Adipose tissue (tissue), 3 donors: ENCODE measurements around the gene CCRL2. TPM values are rescaled to one million over a fixed set of nuclear protein-coding genes. Genes with fewer than 3 reads are reported as not detected.
"Not testable (repeated sequence)": the region's sequence is repeated elsewhere in the genome, so short reads cannot be mapped to it uniquely, and the experiment has no call there.

Source experiments
- H3K27ac ChIP-seq: one replicate; pipeline ENCODE4 v1.5.1; 2013; ENCODE audit warnings: low read depth, low read length
- WGBS, 3 donors: extraction: QIAGEN DNeasy Blood & Tissue Kit; methylation state at CpG; one replicate each; pipeline ENCODE4 v1.1.7; 2013; 5-methylcytosine and 5-hydroxymethylcytosine counted together
- polyA plus RNA-seq, 3 donors: library from polyadenylated mRNA; stranded (reverse); fragments of 200-250 nt; gene quantifications; one replicate each; pipeline ENCODE4 v1.2.3, GENCODE V29; 2013
- donor health status: healthy with polysubstance abuse.
- donor health status: Bipolar disorder and iron deficiency.
- donor health status: healthy.

The CCRL2 gene
- polyA plus RNA-seq, 3 donors = 0.67 to 5.5 (median 2.0) TPM

- no peak overlapping the region for H3K27ac ChIP-seq
- 66 to 74% (median 74%) methylated on average over 2 of the region's 2 CpGs for WGBS, 3 donors
Observed at GRCh38 chr3:46375218-46375617, 31.8 kb upstream of the CCRL2 start.

GRCh38 chr3:46375814-46376213 lies 31.2 kb upstream of the CCRL2 start:
- WGBS, 3 donors = 18 to 21% (median 21%) methylated on average over 2 of the region's 2 CpGs

GRCh38 chr3:46378426-46378942 lies 28.6 kb upstream of the CCRL2 start:
- no peak overlapping the region for H3K27ac ChIP-seq
- 42 to 45% (median 44%) methylated on average over 8 of the region's 8 CpGs for WGBS, 3 donors

More at GRCh38 chr3:46375814-46376213, 31.2 kb upstream of the CCRL2 start:
- H3K27ac ChIP-seq = no peak overlapping the region

GRCh38 chr3:46380471-46381221 lies 26.4 kb upstream of the CCRL2 start:
- no peak overlapping the region for H3K27ac ChIP-seq
- 78 to 83% (median 83%) methylated on average over 8 of the region's 8 CpGs for WGBS, 3 donors

GRCh38 chr3:46381625-46382024 lies 25.4 kb upstream of the CCRL2 start:
- WGBS, 3 donors = 48 to 79% (median 60%) methylated on average over 3 of the region's 3 CpGs
- no peak overlapping the region for H3K27ac ChIP-seq

- WGBS, 3 donors = 52 to 59% (median 54%) methylated on average over 6 of the region's 6 CpGs
- H3K27ac ChIP-seq = no peak overlapping the region
Observed at GRCh38 chr3:46383211-46383950, 23.7 kb upstream of the CCRL2 start.

- WGBS, 3 donors = 53 to 58% (median 56%) methylated on average over 5 of the region's 5 CpGs
- H3K27ac ChIP-seq = no peak overlapping the region
Observed at GRCh38 chr3:46383951-46384330, 23.1 kb upstream of the CCRL2 start.

- WGBS, 3 donors = 18 to 39% (median 34%) methylated on average over 4 of the region's 4 CpGs
- no peak overlapping the region for H3K27ac ChIP-seq
Observed at GRCh38 chr3:46386205-46386604, 20.9 kb upstream of the CCRL2 start.

- not testable (repeated sequence) for H3K27ac ChIP-seq
- WGBS, 3 donors = 87 to 90% (median 88%) methylated on average over 4 of the region's 4 CpGs
Observed at GRCh38 chr3:46388847-46389246, 18.2 kb upstream of the CCRL2 start.

GRCh38 chr3:46389306-46389705 lies 17.8 kb upstream of the CCRL2 start:
- H3K27ac ChIP-seq = no peak overlapping the region
- 81 to 86% (median 85%) methylated on average over 6 of the region's 6 CpGs for WGBS, 3 donors

GRCh38 chr3:46391526-46391925 lies 15.5 kb upstream of the CCRL2 start:
- WGBS, 3 donors = 85 to 96% (median 94%) methylated on average over 5 of the region's 5 CpGs

GRCh38 chr3:46393011-46393410 lies 14.0 kb upstream of the CCRL2 start:
- no peak overlapping the region for H3K27ac ChIP-seq
- 69 to 86% (median 82%) methylated on average over 2 of the region's 2 CpGs for WGBS, 3 donors

More at GRCh38 chr3:46391526-46391925, 15.5 kb upstream of the CCRL2 start:
- not testable (repeated sequence) for H3K27ac ChIP-seq

GRCh38 chr3:46393554-46394434 lies 13.3 kb upstream of the CCRL2 start:
- no peak overlapping the region for H3K27ac ChIP-seq
- 70 to 75% (median 75%) methylated on average over 8 of the region's 8 CpGs for WGBS, 3 donors

GRCh38 chr3:46395210-46395661 lies 11.8 kb upstream of the CCRL2 start:
- 46 to 80% (median 52%) methylated on average over 6 of the region's 6 CpGs for WGBS, 3 donors

GRCh38 chr3:46395766-46396530 lies 11.1 kb upstream of the CCRL2 start:
- H3K27ac ChIP-seq = no peak overlapping the region
- 51 to 63% (median 52%) methylated on average over 6 of the region's 6 CpGs for WGBS, 3 donors

More at GRCh38 chr3:46395210-46395661, 11.8 kb upstream of the CCRL2 start:
- H3K27ac ChIP-seq = no peak overlapping the region

GRCh38 chr3:46397111-46397510 lies 9.9 kb upstream of the CCRL2 start:
- no peak overlapping the region for H3K27ac ChIP-seq
- 69 to 94% (median 93%) methylated on average over 7 of the region's 7 CpGs for WGBS, 3 donors

- 87 to 96% (median 95%) methylated on average over 6 of the region's 6 CpGs for WGBS, 3 donors
- no peak overlapping the region for H3K27ac ChIP-seq
Observed at GRCh38 chr3:46398186-46398955, 8.7 kb upstream of the CCRL2 start.
